ENCODE results near the gene TCEA2. TPM values are rescaled to one million over a fixed set of nuclear protein-coding genes. Genes with fewer than 3 reads are reported as not detected.

Gene TCEA2
- total and polyA plus RNA-seq, 2 of the 13 experiments (the other 11 are each of a cell fraction or from before 2014, with no cell fraction given): 28.1 to 33.7 TPM

- no peak for TF ChIP-seq TOE1 (CRISPR knock-in tag; IDR thresholded peaks at IDR 0.05)
- peak; percentile 80 for TF ChIP-seq SAP130 (CRISPR knock-in tag; IDR thresholded peaks at IDR 0.05; ENCODE audit: low read depth)
- no peak for TF ChIP-seq NR3C1 (CRISPR knock-in tag; IDR thresholded peaks at IDR 0.05)
- TF ChIP-seq ARNTL (CRISPR knock-in tag; IDR thresholded peaks at IDR 0.05): no peak; the same call in 1 of the 2 replicates
- TF ChIP-seq PREB (CRISPR knock-in tag; IDR thresholded peaks at IDR 0.05): no peak
- no peak for TF ChIP-seq SUZ12 (IDR thresholded peaks at IDR 0.05; ENCODE audit: low read depth, low read length)
- no peak; the same call in none of the 2 replicates for TF ChIP-seq ZNF724P (CRISPR knock-in tag; IDR thresholded peaks at IDR 0.05; ENCODE audit: borderline replicate concordance)
- no peak for TF ChIP-seq PTBP1 (IDR thresholded peaks at IDR 0.05; ENCODE audit: low read depth, low read length, poor library complexity, severe bottlenecking)
- no peak for TF ChIP-seq ZNF333 (CRISPR knock-in tag; IDR thresholded peaks at IDR 0.05; ENCODE audit: borderline replicate concordance)
- peak; percentile 93; the same call in 1 of the 2 replicates for TF ChIP-seq SNAPC5 (CRISPR knock-in tag; IDR thresholded peaks at IDR 0.05; ENCODE audit: borderline replicate concordance)
- no peak for TF ChIP-seq ZXDC (CRISPR knock-in tag; IDR thresholded peaks at IDR 0.05)
- no peak; the same call in 1 of the 2 replicates for TF ChIP-seq CCDC6 (CRISPR knock-in tag; IDR thresholded peaks at IDR 0.05)
- TF ChIP-seq RBAK (CRISPR knock-in tag; IDR thresholded peaks at IDR 0.05): 0 out of 2 replicates have a peak, but pooled peaks have one; percentile 15
- TF ChIP-seq IKZF5 (CRISPR knock-in tag; IDR thresholded peaks at IDR 0.05): peak; percentile 81
- no peak for TF ChIP-seq RELA (CRISPR knock-in tag; IDR thresholded peaks at IDR 0.05)
- TF ChIP-seq RBM39 (IDR thresholded peaks at IDR 0.05; ENCODE audit: low read depth, low read length, poor library complexity, severe bottlenecking): no peak
- TF ChIP-seq NFATC3 (CRISPR knock-in tag; IDR thresholded peaks at IDR 0.05): no peak
- peak; percentile 59; the same call in 1 of the 2 replicates for TF ChIP-seq POLR2AphosphoS5 (IDR thresholded peaks at IDR 0.05; ENCODE audit: low read depth, low read length)
- no peak for TF ChIP-seq ZNF10 (CRISPR knock-in tag; IDR thresholded peaks at IDR 0.05; ENCODE audit: borderline replicate concordance, low read depth)
- TF ChIP-seq SMAD3 (CRISPR knock-in tag; IDR thresholded peaks at IDR 0.05): no peak
- TF ChIP-seq SMARCC2 (IDR thresholded peaks at IDR 0.05): no peak
- no peak for TF ChIP-seq PAWR (CRISPR knock-in tag; IDR thresholded peaks at IDR 0.05; ENCODE audit: borderline replicate concordance)
- TF ChIP-seq RNF219 (CRISPR knock-in tag; IDR thresholded peaks at IDR 0.05): no peak
These were observed 12.6 kb upstream of the TCEA2 start (continued) for GRCh38 chr20:64050261-64051032.
